ENCODE results near the gene PARVB. TPM values are rescaled to one million over a fixed set of nuclear protein-coding genes. Genes with fewer than 3 reads are reported as not detected.
A peak's percentile ranks its signal among the peaks of the same experiment; 100 is the strongest.

PARVB gene
- total RNA-seq, 1 donor, result 19.0 TPM

DNA sequence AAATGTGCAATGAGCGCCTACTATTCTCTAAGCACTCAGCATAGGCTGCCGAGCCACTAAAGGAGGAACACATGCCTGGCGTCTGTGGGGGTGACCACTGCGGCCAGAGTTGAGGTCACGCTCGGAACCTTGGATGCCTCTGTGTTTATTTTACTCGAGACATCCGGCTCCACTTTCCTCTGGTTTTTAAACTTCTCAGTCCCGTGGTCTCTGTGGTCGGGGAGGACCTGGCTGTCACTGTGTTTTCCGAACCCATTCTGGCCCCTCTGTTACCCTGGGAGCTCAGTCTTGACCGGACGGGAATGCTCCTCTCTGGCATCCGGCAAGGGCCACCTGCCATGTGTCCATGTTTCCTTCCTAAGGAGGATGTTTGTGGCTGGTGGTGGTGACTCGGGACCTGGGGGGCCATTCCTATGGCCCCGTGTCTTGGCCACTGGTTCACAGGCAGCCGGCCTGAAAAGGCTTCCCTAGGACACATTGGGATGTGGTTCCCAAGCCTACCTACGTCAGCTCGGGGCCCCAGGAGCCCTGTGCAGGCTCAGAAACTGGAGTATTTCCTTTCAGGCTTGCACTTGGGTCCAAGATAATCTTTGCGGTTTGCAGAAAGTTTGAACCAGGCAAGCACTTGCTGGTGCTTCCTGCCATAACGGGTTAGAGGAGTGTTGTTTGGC lies 109.9 kb downstream of the PARVB start:
- no peak overlapping the region for H3K4me3 ChIP-seq (ENCODE audit: low read depth, low read length)
- DNase-seq (ENCODE audit: low read depth), result peak; percentile 33
- no peak for TF ChIP-seq CTCF (IDR thresholded peaks at IDR 0.05; ENCODE audit: insufficient read depth, low read depth, low read length)

DNA sequence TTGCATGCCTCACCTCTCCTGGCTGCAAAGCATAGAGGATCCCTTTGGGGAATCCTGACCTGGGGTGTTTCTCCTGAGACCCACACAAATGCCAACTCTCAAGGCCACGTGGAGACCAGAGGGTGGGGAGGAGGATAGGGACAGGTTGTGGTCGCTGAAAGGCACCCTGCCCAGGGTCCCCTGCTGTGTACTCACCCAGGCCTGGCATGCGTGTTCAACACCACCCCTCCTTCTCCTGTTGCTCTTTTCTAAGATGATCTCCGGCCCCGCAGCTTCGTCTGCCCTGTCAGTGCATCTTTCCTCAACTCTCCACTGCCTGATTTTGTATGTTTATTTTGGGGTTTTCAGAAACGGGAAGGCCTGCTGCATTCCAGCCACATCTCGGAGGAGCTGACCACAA lies 112.0 kb downstream of the PARVB start:
- TF ChIP-seq CTCF (IDR thresholded peaks at IDR 0.05; ENCODE audit: insufficient read depth, low read depth, low read length), result no peak
- no peak overlapping the region for H3K4me3 ChIP-seq (ENCODE audit: low read depth, low read length)
- no peak for DNase-seq (ENCODE audit: low read depth)

DNA sequence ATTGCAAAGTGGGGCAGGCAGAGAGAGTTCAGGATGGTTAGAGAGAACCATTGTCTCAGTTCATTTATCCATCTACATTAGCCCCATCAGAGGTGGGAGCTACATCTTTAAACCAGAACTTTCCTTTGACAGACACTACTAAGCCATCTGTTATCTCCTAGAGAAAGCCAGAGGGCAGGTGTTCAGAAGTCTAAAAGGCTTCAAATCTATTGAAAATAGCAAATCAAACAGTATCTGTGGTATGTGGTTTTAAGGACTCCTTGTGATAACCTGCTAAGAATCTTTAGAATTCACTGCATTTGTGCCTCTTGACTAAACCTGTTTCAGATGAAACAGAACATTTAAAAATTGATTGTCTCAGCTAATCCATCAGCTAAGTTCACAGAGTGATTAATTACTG lies 112.7 kb downstream of the PARVB start:
- no peak for DNase-seq (ENCODE audit: low read depth)
- H3K4me3 ChIP-seq (ENCODE audit: low read depth, low read length), result no peak overlapping the region
- no peak for TF ChIP-seq CTCF (IDR thresholded peaks at IDR 0.05; ENCODE audit: insufficient read depth, low read depth, low read length)

- H3K4me3 ChIP-seq (ENCODE audit: low read depth, low read length), result no peak overlapping the region
- no peak for DNase-seq (ENCODE audit: low read depth)
- TF ChIP-seq CTCF (IDR thresholded peaks at IDR 0.05; ENCODE audit: insufficient read depth, low read depth, low read length), result no peak
Observed at GRCh38 chr22:44137415-44137814, 113.3 kb downstream of the PARVB start.

DNA sequence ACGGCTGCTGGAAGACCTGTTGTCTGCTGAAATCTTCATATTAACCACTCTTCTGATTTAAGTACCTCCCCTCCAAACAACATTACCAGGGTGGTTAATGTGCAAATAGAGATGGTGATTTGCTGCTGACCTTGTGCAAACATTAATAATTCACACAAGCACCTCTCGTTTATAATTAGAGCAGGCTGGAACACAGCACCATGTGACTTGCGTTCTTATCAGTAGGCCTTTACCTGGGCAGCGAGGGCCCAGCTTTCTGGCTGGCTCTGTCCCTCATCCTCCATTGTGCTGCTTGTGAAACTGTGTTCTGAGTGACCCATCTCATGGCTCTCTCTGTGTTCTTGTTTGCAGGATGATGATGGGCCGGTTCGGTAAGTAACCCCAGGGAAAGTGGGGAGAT lies 115.7 kb downstream of the PARVB start:
- no peak overlapping the region for H3K4me3 ChIP-seq (ENCODE audit: low read depth, low read length)
- DNase-seq (ENCODE audit: low read depth), result no peak
- no peak for TF ChIP-seq CTCF (IDR thresholded peaks at IDR 0.05; ENCODE audit: insufficient read depth, low read depth, low read length)

GRCh38 chr22:44142421-44143104 lies 118.5 kb downstream of the PARVB start:
- DNase-seq (ENCODE audit: low read depth), result no peak
- H3K4me3 ChIP-seq (ENCODE audit: low read depth, low read length), result no peak overlapping the region
- no peak for TF ChIP-seq CTCF (IDR thresholded peaks at IDR 0.05; ENCODE audit: insufficient read depth, low read depth, low read length)
